ENCODE data around the gene PARK7. TPM values are rescaled to one million over a fixed set of nuclear protein-coding genes. Genes with fewer than 3 reads are reported as not detected.
A peak's percentile ranks its signal among the peaks of the same experiment; 100 is the strongest.

PARK7 gene
- total RNA-seq, 1 experiment from 2014 or later: 370 TPM

DNA sequence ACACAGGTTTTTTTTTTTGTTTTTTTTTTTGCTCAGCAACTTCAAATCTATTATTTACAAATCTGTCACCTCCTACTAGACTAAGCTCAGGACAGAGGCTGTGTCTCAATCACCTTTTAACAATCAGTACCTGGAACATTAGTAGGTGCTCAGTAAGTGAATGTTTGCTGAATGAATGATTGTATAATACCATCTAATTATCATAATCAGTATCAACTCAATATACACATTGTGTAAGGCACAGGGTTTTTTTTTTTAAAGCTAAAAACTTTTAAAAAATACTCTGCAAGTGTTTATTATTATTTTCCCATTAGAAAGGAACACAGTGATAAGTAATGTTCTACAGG lies 55.4 kb downstream of the PARK7 start:
- Histone ChIP-seq H3K4me1 (ENCODE audit: control insufficient read depth in 1 of 2, insufficient read depth in 2 of 2, low read length in 2 of 2) (peaks cover 78 to 99% of the 10 kb centered on the region in 2 experiments), H4K20me1 (ENCODE audit: insufficient read depth) (peaks cover 99% of the 10 kb centered on the region), H2AFZ (ENCODE audit: low read depth, low read length, poor library complexity, severe bottlenecking) (no peak overlapping the region), H3K79me2 (ENCODE audit: insufficient read depth, low read length) (peaks cover 100% of the 10 kb centered on the region), H3K9ac (ENCODE audit: low read length) (peak overlapping the region; percentile 16; the same call in 1 of the 2 replicates), H3K9me3 (ENCODE audit: control insufficient read depth in 1 of 2, insufficient read depth in 1 of 2, low read depth in 1 of 2, low read length in 2 of 2) (no peaks in the 10 kb centered on the region), H3K27me3 (ENCODE audit: insufficient read depth, low read length) (no peaks in the 10 kb centered on the region), H3K9me2 (ENCODE audit: insufficient read depth) (no peaks in the 10 kb centered on the region), H3K4me3 (replicated peaks in 1 of 2; ENCODE audit: low read depth in 1 of 2, low read length in 2 of 2) (no peak overlapping the region), H3K36me3 (ENCODE audit: control insufficient read depth in 1 of 2, insufficient read depth in 2 of 2, low read length in 2 of 2) (peaks cover 41 to 71% of the 10 kb centered on the region in 2 experiments), H3K4me2 (ENCODE audit: low read length) (no peak overlapping the region; the same call in 1 of the 2 replicates), H3K27ac (ENCODE audit: low read depth, low read length) (peak overlapping the region; percentile 99; the same call in 1 of the 2 replicates)
- ChIA-PET POLR2A (interaction anchor here (0.6 to 1.5 kb wide), 4 partner anchors 9 to 297 kb away, joined by 3 to 4 read pairs (median 3); no protein-coding TSS in a partner anchor), RAD21 (ENCODE audit: low non-redundant PET in 1 of 2, low total read pairs in 2 of 2, uncharacterized antibody in 2 of 2, unreplicated experiment in 2 of 2) (interaction anchor here in 1 of 2 experiments (1.0 kb wide), 1 partner anchor 297 kb away, joined by 4 read pairs; no protein-coding TSS in a partner anchor), CTCF (interaction anchor here (0.6 to 1.8 kb wide), 4 partner anchors 42 to 349 kb away, joined by 3 to 6 read pairs (median 4); no protein-coding TSS in a partner anchor)
- no peak for DNase-seq (ENCODE audit: low read depth, low spot score)
- intact Hi-C loops (cut with micrococcal nuclease): no loop called here
- no TSS peak for BruUV-seq (replicated peaks)
- ATAC-seq: no peak
- peak; percentile 3; the same call in 1 of the 2 replicates for TF ChIP-seq POLR2AphosphoS5 (IDR thresholded peaks at IDR 0.05; ENCODE audit: low read depth, low read length)
- no peak for TF ChIP-seq SIN3A (IDR thresholded peaks at IDR 0.05; ENCODE audit: low read depth)

DNA sequence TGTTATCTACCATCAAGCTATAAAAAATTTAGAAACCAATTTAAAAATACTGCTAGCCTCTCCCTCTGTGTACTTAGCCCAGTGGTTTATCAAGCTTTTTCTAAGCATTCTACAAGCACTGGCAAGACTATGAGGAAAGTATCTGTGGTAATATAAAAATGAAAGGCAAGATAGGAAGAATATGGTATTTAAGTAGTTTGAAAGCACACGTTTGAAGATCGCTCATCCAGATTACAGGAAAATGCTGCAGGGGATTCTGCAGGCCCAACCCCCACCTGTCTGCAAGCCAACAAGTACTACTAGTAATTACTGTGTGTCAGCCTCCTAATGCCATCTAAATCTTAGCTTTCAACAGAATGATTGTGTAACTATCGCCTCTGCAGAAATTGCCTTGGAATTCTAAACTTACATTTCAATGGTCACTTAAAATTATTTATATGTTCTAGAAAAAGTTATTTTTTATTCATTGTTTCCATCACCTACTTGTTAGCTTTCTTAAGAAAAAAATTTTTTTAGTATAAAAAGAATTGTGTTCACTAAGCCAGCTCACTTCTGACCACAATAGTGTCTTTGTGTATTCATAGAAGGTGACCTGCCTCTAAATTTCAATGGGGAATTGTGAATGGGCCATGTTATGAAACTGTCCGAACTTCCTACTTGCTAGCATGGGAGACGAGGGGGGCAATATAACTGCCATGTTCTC lies 56.1 kb downstream of the PARK7 start:
- no peaks in the 10 kb centered on the region for H3K27me3 ChIP-seq (ENCODE audit: insufficient read depth, low read length)
- CTCF ChIA-PET: interaction anchor here (1.8 kb wide), 2 partner anchors 42 to 296 kb away, joined by 5 to 6 read pairs; no protein-coding TSS in a partner anchor
- DNase-seq (ENCODE audit: low read depth, low spot score): no peak
- POLR2A ChIA-PET: interaction anchor here (1.0 to 1.5 kb wide), 5 partner anchors 10 to 184 kb away, joined by 3 to 5 read pairs (median 3); no protein-coding TSS in a partner anchor
- peaks cover 81 to 99% of the 10 kb centered on the region in 2 experiments for H3K4me1 ChIP-seq (ENCODE audit: control insufficient read depth in 1 of 2, insufficient read depth in 2 of 2, low read length in 2 of 2)
- no TSS peak for BruUV-seq (replicated peaks)
- intact Hi-C loops (cut with micrococcal nuclease): no loop called here
- RAD21 ChIA-PET (ENCODE audit: low non-redundant PET in 1 of 2, low total read pairs in 2 of 2, uncharacterized antibody in 2 of 2, unreplicated experiment in 2 of 2): no interaction called here
- peak overlapping the region; percentile 95 for H3K4me2 ChIP-seq (ENCODE audit: low read length)
- peaks cover 100% of the 10 kb centered on the region for H3K79me2 ChIP-seq (ENCODE audit: insufficient read depth, low read length)
- TF ChIP-seq, protein P1, sequence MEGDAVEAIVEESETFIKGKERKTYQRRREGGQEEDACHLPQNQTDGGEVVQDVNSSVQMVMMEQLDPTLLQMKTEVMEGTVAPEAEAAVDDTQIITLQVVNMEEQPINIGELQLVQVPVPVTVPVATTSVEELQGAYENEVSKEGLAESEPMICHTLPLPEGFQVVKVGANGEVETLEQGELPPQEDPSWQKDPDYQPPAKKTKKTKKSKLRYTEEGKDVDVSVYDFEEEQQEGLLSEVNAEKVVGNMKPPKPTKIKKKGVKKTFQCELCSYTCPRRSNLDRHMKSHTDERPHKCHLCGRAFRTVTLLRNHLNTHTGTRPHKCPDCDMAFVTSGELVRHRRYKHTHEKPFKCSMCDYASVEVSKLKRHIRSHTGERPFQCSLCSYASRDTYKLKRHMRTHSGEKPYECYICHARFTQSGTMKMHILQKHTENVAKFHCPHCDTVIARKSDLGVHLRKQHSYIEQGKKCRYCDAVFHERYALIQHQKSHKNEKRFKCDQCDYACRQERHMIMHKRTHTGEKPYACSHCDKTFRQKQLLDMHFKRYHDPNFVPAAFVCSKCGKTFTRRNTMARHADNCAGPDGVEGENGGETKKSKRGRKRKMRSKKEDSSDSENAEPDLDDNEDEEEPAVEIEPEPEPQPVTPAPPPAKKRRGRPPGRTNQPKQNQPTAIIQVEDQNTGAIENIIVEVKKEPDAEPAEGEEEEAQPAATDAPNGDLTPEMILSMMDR (IDR thresholded peaks at IDR 0.05 in 2 of 3, conservative IDR thresholded peaks at IDR 0.05 in 1 of 3; ENCODE audit: borderline replicate concordance in 1 of 3, insufficient read depth in 1 of 3, low read depth in 2 of 3, low read length in 2 of 3): no peak
- peak; percentile 81 for TF ChIP-seq POLR2AphosphoS5 (IDR thresholded peaks at IDR 0.05; ENCODE audit: low read depth, low read length)
- H2AFZ ChIP-seq (ENCODE audit: low read depth, low read length, poor library complexity, severe bottlenecking): no peak overlapping the region
- ATAC-seq: no peak
- no peaks in the 10 kb centered on the region for H3K9me3 ChIP-seq (ENCODE audit: control insufficient read depth in 1 of 2, insufficient read depth in 1 of 2, low read depth in 1 of 2, low read length in 2 of 2)
- H3K9me2 ChIP-seq (ENCODE audit: insufficient read depth): no peaks in the 10 kb centered on the region
- peaks cover 36 to 70% of the 10 kb centered on the region in 2 experiments for H3K36me3 ChIP-seq (ENCODE audit: control insufficient read depth in 1 of 2, insufficient read depth in 2 of 2, low read length in 2 of 2)
- H3K4me3 ChIP-seq (replicated peaks in 1 of 2; ENCODE audit: low read depth in 1 of 2, low read length in 2 of 2): no peak overlapping the region
- H4K20me1 ChIP-seq (ENCODE audit: insufficient read depth): peaks cover 100% of the 10 kb centered on the region
- H3K27ac ChIP-seq (ENCODE audit: low read depth, low read length): peak overlapping the region; percentile 99; the same call in 1 of the 2 replicates
- peak overlapping the region; percentile 91; the same call in 1 of the 2 replicates for H3K9ac ChIP-seq (ENCODE audit: low read length)
